HepG2 (cell line): ENCODE results near the gene MEGF6. TPM values are rescaled to one million over a fixed set of nuclear protein-coding genes. Genes with fewer than 3 reads are reported as not detected.

Source experiments
- AGO2 ChIP-seq: fragments of 200-400 bp; formaldehyde crosslinking; optimal IDR thresholded peaks from 2 replicates; pipeline ENCODE3; 2017; ENCODE audit warnings: mild to moderate bottlenecking, low read depth, low read length, moderate library complexity
- ATAD3A ChIP-seq: sonication (generic); formaldehyde crosslinking; IDR thresholded peaks from 2 replicates; pipeline ENCODE4 v1.4.0; 2020; ENCODE audit warnings: missing genetic modification reagents
- KLF13 ChIP-seq: sonication (generic); formaldehyde crosslinking; IDR thresholded peaks from 2 replicates; pipeline ENCODE4 v1.4.0; 2020; ENCODE audit warnings: mild to moderate bottlenecking, missing genetic modification reagents
- PHF20 ChIP-seq: sonication (generic); formaldehyde crosslinking; IDR thresholded peaks from 2 replicates; pipeline ENCODE4 v1.5.0; 2020; ENCODE audit warnings: mild to moderate bottlenecking, missing genetic modification reagents
- STAT5B ChIP-seq: sonication (generic); formaldehyde crosslinking; IDR thresholded peaks from 2 replicates; pipeline ENCODE4 v1.4.0; 2020; ENCODE audit warnings: missing genetic modification reagents
- ZNF326 ChIP-seq: sonication (generic); formaldehyde crosslinking; IDR thresholded peaks from 2 replicates; pipeline ENCODE4 v1.4.0; 2020; ENCODE audit warnings: missing genetic modification reagents, borderline replicate concordance
- polyA plus RNA-seq, 8 experiments: library from polyadenylated mRNA; depleted of rRNA in 3 of 8; stranded (reverse) in 7 of 8; unstranded in 1 of 8; fragments of >200 nt; fragmentation: Illumina TruSeq in 4 of 8; extraction: Trizol in 4 of 8; gene quantifications; 2 replicates each; pipeline versions ENCODE4 v1.2.1 to v1.2.3, GENCODE V29; 2011 to 2016; ENCODE audit warnings: low read depth in 4 of 8, missing spikeins in 1 of 8, mixed read lengths in 1 of 8; ENCODE audit not compliant: insufficient read depth in 1 of 8
- total RNA-seq, 5 experiments: library from RNA; depleted of rRNA; stranded (reverse); fragments of >200 nt; fragmentation: Illumina TruSeq; extraction: Trizol; gene quantifications; 2 replicates each; pipeline ENCODE4 v1.2.3, GENCODE V29; 2016; ENCODE audit warnings: low read depth in 1 of 5
- TF ChIP-seq, protein P1 (sequence below): sonication (generic); formaldehyde crosslinking; IDR thresholded peaks from 2 replicates; pipeline ENCODE4 v1.8.0; 2022; ENCODE audit warnings: mild to moderate bottlenecking, missing genetic modification reagents, borderline replicate concordance
- TF ChIP-seq, protein P2 (sequence below): sonication (generic); formaldehyde crosslinking; IDR thresholded peaks from 2 replicates; pipeline ENCODE4 v1.5.0; 2020; ENCODE audit warnings: missing genetic modification reagents
- TF ChIP-seq, protein P3 (sequence below): sonication (generic); formaldehyde crosslinking; IDR thresholded peaks from 2 replicates; pipeline ENCODE4 v1.5.0; 2020; ENCODE audit warnings: mild to moderate bottlenecking, missing genetic modification reagents
- TF ChIP-seq, protein P4 (sequence below): sonication (generic); formaldehyde crosslinking; IDR thresholded peaks from 2 replicates; pipeline ENCODE4 v1.4.0; 2020; ENCODE audit warnings: missing genetic modification reagents
- TF ChIP-seq, protein P5 (sequence below): sonication (generic); formaldehyde crosslinking; IDR thresholded peaks from 2 replicates; pipeline ENCODE4 v1.4.0; 2020; ENCODE audit warnings: missing genetic modification reagents, borderline replicate concordance
- TF ChIP-seq, protein P6 (sequence below): sonication (generic); formaldehyde crosslinking; IDR thresholded peaks from 2 replicates; pipeline ENCODE4 v1.8.0; 2022; ENCODE audit warnings: mild to moderate bottlenecking, missing genetic modification reagents

The MEGF6 gene
- total and polyA plus RNA-seq, 2 of the 13 experiments (the other 11 are each of a cell fraction or from before 2014, with no cell fraction given) = 1.9 TPM

DNA sequence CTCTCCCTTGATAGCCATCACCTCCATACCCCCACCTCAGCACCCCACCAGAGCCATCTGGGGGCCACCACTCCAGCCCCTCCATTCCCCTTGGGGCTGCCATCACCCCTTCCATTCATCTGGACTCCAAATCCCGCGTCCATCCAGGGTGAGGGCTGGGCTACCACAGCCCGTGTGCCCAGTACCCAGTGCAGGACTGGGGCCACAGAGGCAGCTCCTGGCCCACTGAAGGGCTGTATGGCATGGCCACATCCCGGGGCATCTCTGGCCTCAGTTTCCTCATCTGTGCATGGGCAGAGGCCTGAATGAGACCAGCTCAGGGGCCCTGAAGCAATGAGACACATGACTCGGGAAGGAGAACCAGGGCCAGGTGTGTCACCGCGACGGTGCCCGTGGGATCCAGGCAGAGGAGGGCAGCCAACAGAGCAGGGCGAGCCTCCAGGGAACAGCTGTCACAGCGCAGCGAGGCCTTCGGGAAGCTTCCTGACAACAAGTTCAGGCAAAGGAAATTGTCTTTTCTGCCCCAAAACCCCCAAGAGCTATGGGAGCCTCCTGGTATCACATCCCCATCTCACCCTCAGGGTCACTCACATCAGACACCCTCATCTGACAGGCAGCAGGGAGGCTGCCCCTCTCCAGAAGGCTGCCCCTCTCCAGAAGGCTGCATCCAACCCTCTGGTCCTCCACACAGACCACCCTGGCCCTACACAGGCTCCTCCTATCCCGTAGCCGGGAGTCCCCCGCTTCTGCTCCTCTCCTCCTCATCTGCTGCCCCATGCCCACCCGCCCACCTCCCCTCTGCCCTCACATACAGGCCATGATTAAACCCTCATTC lies 76.3 kb downstream of the MEGF6 start (continued):
- TF ChIP-seq, protein P1, sequence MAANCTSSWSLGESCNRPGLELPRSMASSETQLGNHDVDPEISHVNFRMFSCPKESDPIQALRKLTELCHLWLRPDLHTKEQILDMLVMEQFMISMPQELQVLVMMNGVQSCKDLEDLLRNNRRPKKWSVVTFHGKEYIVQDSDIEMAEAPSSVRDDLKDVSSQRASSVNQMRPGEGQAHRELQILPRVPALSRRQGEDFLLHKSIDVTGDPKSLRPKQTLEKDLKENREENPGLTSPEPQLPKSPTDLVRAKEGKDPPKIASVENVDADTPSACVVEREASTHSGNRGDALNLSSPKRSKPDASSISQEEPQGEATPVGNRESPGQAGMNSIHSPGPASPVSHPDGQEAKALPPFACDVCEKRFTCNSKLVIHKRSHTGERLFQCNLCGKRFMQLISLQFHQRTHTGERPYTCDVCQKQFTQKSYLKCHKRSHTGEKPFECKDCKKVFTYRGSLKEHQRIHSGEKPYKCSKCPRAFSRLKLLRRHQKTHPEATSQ (CRISPR knock-in tag) = no peak
- TF ChIP-seq ATAD3A (CRISPR knock-in tag) = no peak
- TF ChIP-seq, protein P2, sequence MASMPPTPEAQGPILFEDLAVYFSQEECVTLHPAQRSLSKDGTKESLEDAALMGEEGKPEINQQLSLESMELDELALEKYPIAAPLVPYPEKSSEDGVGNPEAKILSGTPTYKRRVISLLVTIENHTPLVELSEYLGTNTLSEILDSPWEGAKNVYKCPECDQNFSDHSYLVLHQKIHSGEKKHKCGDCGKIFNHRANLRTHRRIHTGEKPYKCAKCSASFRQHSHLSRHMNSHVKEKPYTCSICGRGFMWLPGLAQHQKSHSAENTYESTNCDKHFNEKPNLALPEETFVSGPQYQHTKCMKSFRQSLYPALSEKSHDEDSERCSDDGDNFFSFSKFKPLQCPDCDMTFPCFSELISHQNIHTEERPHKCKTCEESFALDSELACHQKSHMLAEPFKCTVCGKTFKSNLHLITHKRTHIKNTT (CRISPR knock-in tag) = no peak
- TF ChIP-seq, protein P3, sequence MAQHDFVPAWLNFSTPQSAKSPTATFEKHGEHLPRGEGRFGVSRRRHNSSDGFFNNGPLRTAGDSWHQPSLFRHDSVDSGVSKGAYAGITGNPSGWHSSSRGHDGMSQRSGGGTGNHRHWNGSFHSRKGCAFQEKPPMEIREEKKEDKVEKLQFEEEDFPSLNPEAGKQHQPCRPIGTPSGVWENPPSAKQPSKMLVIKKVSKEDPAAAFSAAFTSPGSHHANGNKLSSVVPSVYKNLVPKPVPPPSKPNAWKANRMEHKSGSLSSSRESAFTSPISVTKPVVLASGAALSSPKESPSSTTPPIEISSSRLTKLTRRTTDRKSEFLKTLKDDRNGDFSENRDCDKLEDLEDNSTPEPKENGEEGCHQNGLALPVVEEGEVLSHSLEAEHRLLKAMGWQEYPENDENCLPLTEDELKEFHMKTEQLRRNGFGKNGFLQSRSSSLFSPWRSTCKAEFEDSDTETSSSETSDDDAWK (CRISPR knock-in tag) = no peak
- peak; percentile 98 for TF ChIP-seq AGO2
- no peak for TF ChIP-seq ZNF326 (CRISPR knock-in tag)
- TF ChIP-seq, protein P4, sequence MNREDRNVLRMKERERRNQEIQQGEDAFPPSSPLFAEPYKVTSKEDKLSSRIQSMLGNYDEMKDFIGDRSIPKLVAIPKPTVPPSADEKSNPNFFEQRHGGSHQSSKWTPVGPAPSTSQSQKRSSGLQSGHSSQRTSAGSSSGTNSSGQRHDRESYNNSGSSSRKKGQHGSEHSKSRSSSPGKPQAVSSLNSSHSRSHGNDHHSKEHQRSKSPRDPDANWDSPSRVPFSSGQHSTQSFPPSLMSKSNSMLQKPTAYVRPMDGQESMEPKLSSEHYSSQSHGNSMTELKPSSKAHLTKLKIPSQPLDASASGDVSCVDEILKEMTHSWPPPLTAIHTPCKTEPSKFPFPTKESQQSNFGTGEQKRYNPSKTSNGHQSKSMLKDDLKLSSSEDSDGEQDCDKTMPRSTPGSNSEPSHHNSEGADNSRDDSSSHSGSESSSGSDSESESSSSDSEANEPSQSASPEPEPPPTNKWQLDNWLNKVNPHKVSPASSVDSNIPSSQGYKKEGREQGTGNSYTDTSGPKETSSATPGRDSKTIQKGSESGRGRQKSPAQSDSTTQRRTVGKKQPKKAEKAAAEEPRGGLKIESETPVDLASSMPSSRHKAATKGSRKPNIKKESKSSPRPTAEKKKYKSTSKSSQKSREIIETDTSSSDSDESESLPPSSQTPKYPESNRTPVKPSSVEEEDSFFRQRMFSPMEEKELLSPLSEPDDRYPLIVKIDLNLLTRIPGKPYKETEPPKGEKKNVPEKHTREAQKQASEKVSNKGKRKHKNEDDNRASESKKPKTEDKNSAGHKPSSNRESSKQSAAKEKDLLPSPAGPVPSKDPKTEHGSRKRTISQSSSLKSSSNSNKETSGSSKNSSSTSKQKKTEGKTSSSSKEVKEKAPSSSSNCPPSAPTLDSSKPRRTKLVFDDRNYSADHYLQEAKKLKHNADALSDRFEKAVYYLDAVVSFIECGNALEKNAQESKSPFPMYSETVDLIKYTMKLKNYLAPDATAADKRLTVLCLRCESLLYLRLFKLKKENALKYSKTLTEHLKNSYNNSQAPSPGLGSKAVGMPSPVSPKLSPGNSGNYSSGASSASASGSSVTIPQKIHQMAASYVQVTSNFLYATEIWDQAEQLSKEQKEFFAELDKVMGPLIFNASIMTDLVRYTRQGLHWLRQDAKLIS = no peak
- TF ChIP-seq, protein P5, sequence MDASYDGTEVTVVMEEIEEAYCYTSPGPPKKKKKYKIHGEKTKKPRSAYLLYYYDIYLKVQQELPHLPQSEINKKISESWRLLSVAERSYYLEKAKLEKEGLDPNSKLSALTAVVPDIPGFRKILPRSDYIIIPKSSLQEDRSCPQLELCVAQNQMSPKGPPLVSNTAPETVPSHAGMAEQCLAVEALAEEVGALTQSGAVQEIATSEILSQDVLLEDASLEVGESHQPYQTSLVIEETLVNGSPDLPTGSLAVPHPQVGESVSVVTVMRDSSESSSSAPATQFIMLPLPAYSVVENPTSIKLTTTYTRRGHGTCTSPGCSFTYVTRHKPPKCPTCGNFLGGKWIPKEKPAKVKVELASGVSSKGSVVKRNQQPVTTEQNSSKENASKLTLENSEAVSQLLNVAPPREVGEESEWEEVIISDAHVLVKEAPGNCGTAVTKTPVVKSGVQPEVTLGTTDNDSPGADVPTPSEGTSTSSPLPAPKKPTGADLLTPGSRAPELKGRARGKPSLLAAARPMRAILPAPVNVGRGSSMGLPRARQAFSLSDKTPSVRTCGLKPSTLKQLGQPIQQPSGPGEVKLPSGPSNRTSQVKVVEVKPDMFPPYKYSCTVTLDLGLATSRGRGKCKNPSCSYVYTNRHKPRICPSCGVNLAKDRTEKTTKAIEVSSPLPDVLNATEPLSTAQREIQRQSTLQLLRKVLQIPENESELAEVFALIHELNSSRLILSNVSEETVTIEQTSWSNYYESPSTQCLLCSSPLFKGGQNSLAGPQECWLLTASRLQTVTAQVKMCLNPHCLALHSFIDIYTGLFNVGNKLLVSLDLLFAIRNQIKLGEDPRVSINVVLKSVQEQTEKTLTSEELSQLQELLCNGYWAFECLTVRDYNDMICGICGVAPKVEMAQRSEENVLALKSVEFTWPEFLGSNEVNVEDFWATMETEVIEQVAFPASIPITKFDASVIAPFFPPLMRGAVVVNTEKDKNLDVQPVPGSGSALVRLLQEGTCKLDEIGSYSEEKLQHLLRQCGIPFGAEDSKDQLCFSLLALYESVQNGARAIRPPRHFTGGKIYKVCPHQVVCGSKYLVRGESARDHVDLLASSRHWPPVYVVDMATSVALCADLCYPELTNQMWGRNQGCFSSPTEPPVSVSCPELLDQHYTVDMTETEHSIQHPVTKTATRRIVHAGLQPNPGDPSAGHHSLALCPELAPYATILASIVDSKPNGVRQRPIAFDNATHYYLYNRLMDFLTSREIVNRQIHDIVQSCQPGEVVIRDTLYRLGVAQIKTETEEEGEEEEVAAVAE (CRISPR knock-in tag) = no peak
- TF ChIP-seq, protein P6, sequence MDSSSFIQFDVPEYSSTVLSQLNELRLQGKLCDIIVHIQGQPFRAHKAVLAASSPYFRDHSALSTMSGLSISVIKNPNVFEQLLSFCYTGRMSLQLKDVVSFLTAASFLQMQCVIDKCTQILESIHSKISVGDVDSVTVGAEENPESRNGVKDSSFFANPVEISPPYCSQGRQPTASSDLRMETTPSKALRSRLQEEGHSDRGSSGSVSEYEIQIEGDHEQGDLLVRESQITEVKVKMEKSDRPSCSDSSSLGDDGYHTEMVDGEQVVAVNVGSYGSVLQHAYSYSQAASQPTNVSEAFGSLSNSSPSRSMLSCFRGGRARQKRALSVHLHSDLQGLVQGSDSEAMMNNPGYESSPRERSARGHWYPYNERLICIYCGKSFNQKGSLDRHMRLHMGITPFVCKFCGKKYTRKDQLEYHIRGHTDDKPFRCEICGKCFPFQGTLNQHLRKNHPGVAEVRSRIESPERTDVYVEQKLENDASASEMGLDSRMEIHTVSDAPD (CRISPR knock-in tag) = no peak
- no peak for TF ChIP-seq PHF20 (CRISPR knock-in tag)
- TF ChIP-seq STAT5B = no peak
- no peak for TF ChIP-seq KLF13 (CRISPR knock-in tag)
